OCI-LY3 (cell line): Measurements from ENCODE around the gene MS4A18.

Source experiments
- EZH2phosphoT487 ChIP-seq: fragments of 200-600 bp; shearing (Covaris generic); IDR thresholded peaks from 2 replicates; pipeline ENCODE4 v1.6.1; 2018; ENCODE audit warnings: antibody characterized with exemption, mixed run types, low read depth
- TF ChIP-seq, protein P1 (sequence below): fragments of 200-600, 300-600 bp; sonication (generic); IDR thresholded peaks from 2 replicates; pipeline ENCODE4 v1.5.1; 2014; ENCODE audit warnings: antibody characterized with exemption, low read length, low read depth

DNA sequence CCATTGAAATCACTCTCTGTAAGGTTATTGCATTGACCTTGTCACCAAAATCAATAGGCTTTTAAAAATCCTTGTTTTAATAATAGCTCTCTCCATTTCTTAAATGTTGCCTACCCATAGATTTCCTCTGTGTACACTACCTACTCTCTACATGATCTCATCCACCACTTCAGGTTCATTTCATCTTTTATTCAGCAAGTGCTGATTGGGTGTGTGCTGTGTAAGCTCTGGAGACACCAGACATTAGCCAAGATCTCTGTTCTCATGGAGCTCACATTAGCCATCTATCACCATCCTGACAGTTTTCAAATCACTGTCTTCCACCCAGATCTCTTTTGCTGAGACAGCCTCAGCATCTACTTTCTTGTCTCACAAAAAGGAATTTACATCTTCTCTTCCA, 56.3 kb downstream of the MS4A18 start:
- TF ChIP-seq EZH2phosphoT487 = no peak
- TF ChIP-seq, protein P1, sequence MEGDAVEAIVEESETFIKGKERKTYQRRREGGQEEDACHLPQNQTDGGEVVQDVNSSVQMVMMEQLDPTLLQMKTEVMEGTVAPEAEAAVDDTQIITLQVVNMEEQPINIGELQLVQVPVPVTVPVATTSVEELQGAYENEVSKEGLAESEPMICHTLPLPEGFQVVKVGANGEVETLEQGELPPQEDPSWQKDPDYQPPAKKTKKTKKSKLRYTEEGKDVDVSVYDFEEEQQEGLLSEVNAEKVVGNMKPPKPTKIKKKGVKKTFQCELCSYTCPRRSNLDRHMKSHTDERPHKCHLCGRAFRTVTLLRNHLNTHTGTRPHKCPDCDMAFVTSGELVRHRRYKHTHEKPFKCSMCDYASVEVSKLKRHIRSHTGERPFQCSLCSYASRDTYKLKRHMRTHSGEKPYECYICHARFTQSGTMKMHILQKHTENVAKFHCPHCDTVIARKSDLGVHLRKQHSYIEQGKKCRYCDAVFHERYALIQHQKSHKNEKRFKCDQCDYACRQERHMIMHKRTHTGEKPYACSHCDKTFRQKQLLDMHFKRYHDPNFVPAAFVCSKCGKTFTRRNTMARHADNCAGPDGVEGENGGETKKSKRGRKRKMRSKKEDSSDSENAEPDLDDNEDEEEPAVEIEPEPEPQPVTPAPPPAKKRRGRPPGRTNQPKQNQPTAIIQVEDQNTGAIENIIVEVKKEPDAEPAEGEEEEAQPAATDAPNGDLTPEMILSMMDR = no peak
